IPS-11a (cell line): ENCODE measurements around the gene SARS2.
"Not testable (repeated sequence)": the region's sequence is repeated elsewhere in the genome, so short reads cannot be mapped to it uniquely, and the experiment has no call there.

Experiments
- H3K4me3 ChIP-seq: one replicate; pipeline ENCODE4 v1.5.1; 2013; ENCODE audit warnings: low read depth, low read length, control low read depth

Gene SARS2

GRCh38 chr19:38898788-38899446 is 31.6 kb downstream of the SARS2 start:
- peak overlapping the region; percentile 78 for H3K4me3 ChIP-seq

- H3K4me3 ChIP-seq: no peak overlapping the region
Observed at GRCh38 chr19:38894968-38895367, 35.6 kb downstream of the SARS2 start.

- no peak overlapping the region for H3K4me3 ChIP-seq
Observed at GRCh38 chr19:38893341-38893771, 37.2 kb downstream of the SARS2 start.

- no peak overlapping the region for H3K4me3 ChIP-seq
Observed at GRCh38 chr19:38892841-38893240, 37.7 kb downstream of the SARS2 start.

- no peak overlapping the region for H3K4me3 ChIP-seq
Observed at GRCh38 chr19:38891771-38892170, 38.8 kb downstream of the SARS2 start.

GRCh38 chr19:38890686-38891085 is 39.9 kb downstream of the SARS2 start:
- no peak overlapping the region for H3K4me3 ChIP-seq

GRCh38 chr19:38889803-38890202 is 40.8 kb downstream of the SARS2 start:
- H3K4me3 ChIP-seq: no peak overlapping the region

GRCh38 chr19:38888876-38889275 is 41.7 kb downstream of the SARS2 start:
- H3K4me3 ChIP-seq: no peak overlapping the region

GRCh38 chr19:38884691-38885090 is 45.9 kb downstream of the SARS2 start:
- H3K4me3 ChIP-seq: not testable (repeated sequence)

GRCh38 chr19:38883286-38883685 is 47.3 kb downstream of the SARS2 start:
- H3K4me3 ChIP-seq: no peak overlapping the region

- H3K4me3 ChIP-seq: no peak overlapping the region
Observed at GRCh38 chr19:38880882-38881609, 49.5 kb downstream of the SARS2 start.

GRCh38 chr19:38880076-38880881 is 50.3 kb downstream of the SARS2 start:
- no peak overlapping the region for H3K4me3 ChIP-seq

- H3K4me3 ChIP-seq: no peak overlapping the region
Observed at GRCh38 chr19:38879400-38879751, 51.2 kb downstream of the SARS2 start.

- H3K4me3 ChIP-seq: no peak overlapping the region
Observed at GRCh38 chr19:38878575-38879399, 51.8 kb downstream of the SARS2 start.

GRCh38 chr19:38877781-38878574 is 52.6 kb downstream of the SARS2 start, which contains the start of gene RINL:
Gene RINL, minus strand, starts transcription at chr19:38878275. Its CDS starts 1,533 bp downstream, at chr19:38876742.
- H3K4me3 ChIP-seq: no peak within 1 kb of the TSS

- H3K4me3 ChIP-seq: no peak overlapping the region
Observed at GRCh38 chr19:38875656-38876395, 54.7 kb downstream of the SARS2 start.

- not testable (repeated sequence) for H3K4me3 ChIP-seq
Observed at GRCh38 chr19:38873400-38873799, 57.2 kb downstream of the SARS2 start.

- H3K4me3 ChIP-seq: no peak overlapping the region
Observed at GRCh38 chr19:38870612-38871011, 60.0 kb downstream of the SARS2 start.
